H1 (cell line): ENCODE results near the gene AHCY. TPM values are rescaled to one million over a fixed set of nuclear protein-coding genes. Genes with fewer than 3 reads are reported as not detected.

Experiments
- CTCF ChIA-PET: fragments of 300-600 bp; sonication (Branson Sonifier 250); formaldehyde crosslinking; loops from one replicate; lab custom pipeline; 2021; ENCODE audit not compliant: partially characterized antibody; lab: Charles Lee
- POLR2A ChIA-PET: fragments of 300-600 bp; sonication (Branson Sonifier 250); formaldehyde crosslinking; loops from one replicate; lab custom pipeline; 2021; ENCODE audit warnings: inconsistent platforms; ENCODE audit not compliant: partially characterized antibody; lab: Charles Lee
- DNase-seq, 2 experiments: peaks; one replicate each; pipeline versions ENCODE4 v3.0.0 to v3.0.0-alpha.2; 2010 to 2022; ENCODE audit warnings: low spot score in 2 of 2, low read depth in 1 of 2, mixed read lengths in 1 of 2
- FAIRE-seq: peaks from 2 replicates; lab custom pipeline; 2011; peaks lifted over from hg19 to GRCh38; lab: Jason Lieb, UNC
- H2AFZ ChIP-seq: 2 replicates; pipeline ENCODE4 v1.8.1; 2012; ENCODE audit warnings: low read length, inconsistent platforms
- H2AK5ac ChIP-seq: 2 replicates; pipeline ENCODE4 v1.6.1; 2013; ENCODE audit warnings: low read depth, low read length
- H2BK120ac ChIP-seq: replicated peaks from 2 replicates; pipeline ENCODE3; 2013; ENCODE audit warnings: low read depth, low read length, inconsistent platforms
- H2BK12ac ChIP-seq: 2 replicates; pipeline ENCODE4 v1.6.1; 2013; ENCODE audit warnings: low read depth, low read length
- H2BK15ac ChIP-seq: 2 replicates; pipeline ENCODE4 v1.6.1; 2013; ENCODE audit warnings: low read length
- H2BK20ac ChIP-seq: 2 replicates; pipeline ENCODE4 v1.6.1; 2013; ENCODE audit warnings: low read length
- H2BK5ac ChIP-seq: 2 replicates; pipeline ENCODE4 v1.6.1; 2013; ENCODE audit warnings: low read depth, low read length
- H3K14ac ChIP-seq: 2 replicates; pipeline ENCODE4 v1.6.1; 2013; ENCODE audit warnings: inconsistent platforms; ENCODE audit not compliant: insufficient read length
- H3K18ac ChIP-seq: 2 replicates; pipeline ENCODE4 v1.6.1; 2013; ENCODE audit warnings: low read length; ENCODE audit errors: extremely low read depth
- H3K23ac ChIP-seq: 2 replicates; pipeline ENCODE4 v1.6.1; 2013; ENCODE audit warnings: inconsistent platforms; ENCODE audit not compliant: insufficient read length
- H3K23me2 ChIP-seq: 2 replicates; pipeline ENCODE4 v1.6.1; 2013; ENCODE audit warnings: low read depth, low read length
- H3K27ac ChIP-seq: 2 replicates; pipeline ENCODE4 v1.6.1; 2011; ENCODE audit warnings: low read depth, low read length, inconsistent platforms
- H3K27me3 ChIP-seq, 4 experiments: replicated peaks in 1 of 4; 1 replicate in 1 of 4; 2 replicates in 3 of 4; pipeline versions ENCODE4 v1.6.1 to v1.8.1; 2011 to 2013; ENCODE audit warnings: low read length in 3 of 4, mild to moderate bottlenecking in 3 of 4, inconsistent platforms in 2 of 4, mixed read lengths in 2 of 4, moderate library complexity in 1 of 4; ENCODE audit not compliant: control insufficient read depth in 3 of 4, insufficient read depth in 3 of 4; ENCODE audit errors: extremely low read depth in 1 of 4
- H3K36me3 ChIP-seq, 4 experiments: 2 replicates each; pipeline versions ENCODE4 v1.6.1 to v1.8.1; 2011 to 2013; ENCODE audit warnings: mild to moderate bottlenecking in 4 of 4, low read length in 3 of 4, moderate library complexity in 2 of 4, control low read depth in 1 of 4, inconsistent platforms in 1 of 4; ENCODE audit not compliant: insufficient read depth in 4 of 4, control insufficient read depth in 2 of 4
- H3K4ac ChIP-seq: replicated peaks from 2 replicates; pipeline ENCODE3; 2013; ENCODE audit warnings: low read length, low read depth, mixed read lengths, inconsistent platforms; ENCODE audit not compliant: insufficient read length
- H3K4me1 ChIP-seq, 4 experiments: replicated peaks in 1 of 4; 1 replicate in 1 of 4; 2 replicates in 3 of 4; pipeline versions ENCODE4 v1.6.1 to v1.8.1; 2011 to 2013; ENCODE audit warnings: low read length in 3 of 4, inconsistent platforms in 2 of 4, mixed read lengths in 1 of 4; ENCODE audit not compliant: insufficient read depth in 4 of 4, control insufficient read depth in 3 of 4
- H3K4me2 ChIP-seq, 2 experiments: 2 replicates each; pipeline versions ENCODE4 v1.6.1 to v1.8.1; 2011 to 2013; ENCODE audit warnings: low read depth in 2 of 2, low read length in 2 of 2, control low read depth in 1 of 2, inconsistent platforms in 1 of 2, mild to moderate bottlenecking in 1 of 2; ENCODE audit not compliant: insufficient read depth in 1 of 2
- H3K4me3 ChIP-seq, 4 experiments: fragments of 200-600, 300-600 bp in 1 of 4; sonication (generic), shearing (Covaris generic), sonication (Bioruptor Twin) in 1 of 4; 2 replicates each; pipeline versions ENCODE4 v1.5.1 to v1.8.1; 2011 to 2016; ENCODE audit warnings: low read length in 4 of 4, low read depth in 3 of 4, control low read depth in 2 of 4, inconsistent platforms in 2 of 4, mild to moderate bottlenecking in 2 of 4, mixed read lengths in 1 of 4, moderate library complexity in 1 of 4; ENCODE audit not compliant: insufficient read depth in 2 of 4; ENCODE audit errors: extremely low read depth in 1 of 4
- H3K56ac ChIP-seq: replicated peaks from 2 replicates; pipeline ENCODE3; 2013; ENCODE audit warnings: low read depth, mild to moderate bottlenecking, mixed read lengths, low read length, inconsistent platforms; ENCODE audit not compliant: insufficient read length
- H3K79me1 ChIP-seq: 2 replicates; pipeline ENCODE4 v1.6.1; 2013; ENCODE audit warnings: low read depth, low read length, control low read depth
- H3K79me2 ChIP-seq, 2 experiments: 2 replicates each; pipeline versions ENCODE4 v1.6.1 to v1.8.1; 2012 to 2013; ENCODE audit warnings: low read length in 2 of 2, mild to moderate bottlenecking in 2 of 2, inconsistent platforms in 1 of 2; ENCODE audit not compliant: insufficient read depth in 2 of 2, control insufficient read depth in 1 of 2
- H3K9ac ChIP-seq, 4 experiments: replicated peaks in 1 of 4; 1 replicate in 1 of 4; 2 replicates in 3 of 4; pipeline versions ENCODE4 v1.6.1 to v1.8.1; 2011 to 2013; ENCODE audit warnings: low read depth in 3 of 4, low read length in 3 of 4, control low read depth in 2 of 4, mild to moderate bottlenecking in 2 of 4, moderate library complexity in 2 of 4, inconsistent platforms in 1 of 4; ENCODE audit errors: extremely low read depth in 1 of 4
- H3K9me3 ChIP-seq, 2 experiments: 2 replicates each; pipeline versions ENCODE4 v1.6.1 to v1.8.1; 2012 to 2013; ENCODE audit warnings: mild to moderate bottlenecking in 2 of 2, moderate library complexity in 2 of 2, control low read depth in 1 of 2, inconsistent platforms in 1 of 2, low read depth in 1 of 2, low read length in 1 of 2, mixed read lengths in 1 of 2; ENCODE audit not compliant: insufficient read depth in 2 of 2
- H4K20me1 ChIP-seq, 2 experiments: replicated peaks in 1 of 2; 2 replicates each; pipeline versions ENCODE3 to v1.8.1; 2011 to 2013; ENCODE audit warnings: inconsistent platforms in 2 of 2, low read length in 2 of 2, mild to moderate bottlenecking in 1 of 2; ENCODE audit not compliant: insufficient read depth in 2 of 2, control insufficient read depth in 1 of 2
- H4K5ac ChIP-seq: 2 replicates; pipeline ENCODE4 v1.6.1; 2013; ENCODE audit warnings: low read length, low read depth, mixed read lengths, inconsistent platforms; ENCODE audit not compliant: insufficient read length
- H4K8ac ChIP-seq: 2 replicates; pipeline ENCODE4 v1.8.0; 2013; ENCODE audit warnings: mild to moderate bottlenecking, moderate library complexity, low read length, inconsistent platforms; ENCODE audit not compliant: insufficient read depth; ENCODE audit errors: extremely low read depth
- H4K91ac ChIP-seq: replicated peaks from 2 replicates; pipeline ENCODE3; 2013; ENCODE audit warnings: low read length, mixed read lengths, inconsistent platforms; ENCODE audit not compliant: insufficient read length
- BCL11A ChIP-seq, 2 experiments: IDR thresholded peaks; one replicate each; pipeline ENCODE4 v1.6.1; 2011; ENCODE audit warnings: low read depth in 2 of 2, low read length in 2 of 2, mild to moderate bottlenecking in 2 of 2
- CHD2 ChIP-seq: IDR thresholded peaks from 2 replicates; pipeline ENCODE4 v1.6.1; 2012; ENCODE audit warnings: low read length, improper control_type of control experiment
- EGR1 ChIP-seq: IDR thresholded peaks from 2 replicates; pipeline ENCODE4 v1.6.1; 2011; ENCODE audit warnings: low read depth, low read length, borderline replicate concordance
- FOSL1 ChIP-seq: IDR thresholded peaks from 2 replicates; pipeline ENCODE4 v1.6.1; 2011; ENCODE audit warnings: mild to moderate bottlenecking, low read depth, low read length, moderate library complexity; ENCODE audit not compliant: insufficient read depth
- KDM1A ChIP-seq: fragments of 200-600, 300-600 bp; sonication (generic); IDR thresholded peaks from 2 replicates; pipeline ENCODE4 v1.7.1; 2016; ENCODE audit warnings: mild to moderate bottlenecking, low read length, borderline replicate concordance
- KDM5A ChIP-seq: fragments of 200-600 bp; IDR thresholded peaks from 2 replicates; pipeline ENCODE4 v1.7.1; 2012; ENCODE audit warnings: mild to moderate bottlenecking, low read length, inconsistent platforms, mixed read lengths
- POLR2A ChIP-seq, 2 experiments: IDR thresholded peaks; 1 replicate in 1 of 2; 2 replicates in 1 of 2; pipeline ENCODE4 v1.6.1; 2011; ENCODE audit warnings: low read depth in 2 of 2, low read length in 2 of 2, mild to moderate bottlenecking in 2 of 2; ENCODE audit errors: control extremely low read depth in 1 of 2
- POLR2AphosphoS5 ChIP-seq: IDR thresholded peaks from 2 replicates; pipeline ENCODE4 v1.6.1; 2011; ENCODE audit warnings: low read depth, low read length
- RAD21 ChIP-seq, 2 experiments: IDR thresholded peaks in 1 of 2; conservative IDR thresholded peaks in 1 of 2; 2 replicates each; pipeline ENCODE4 v1.6.1; 2011; ENCODE audit warnings: low read depth in 2 of 2, low read length in 2 of 2, improper control_type of control experiment in 1 of 2, inconsistent platforms in 1 of 2, mild to moderate bottlenecking in 1 of 2, moderate library complexity in 1 of 2
- RBBP5 ChIP-seq: IDR thresholded peaks from 2 replicates; pipeline ENCODE4 v1.7.1; 2012; ENCODE audit warnings: low read depth, mild to moderate bottlenecking, inconsistent platforms, low read length, moderate library complexity, borderline replicate concordance
- RFX5 ChIP-seq: IDR thresholded peaks from 2 replicates; pipeline ENCODE4 v1.6.1; 2011; ENCODE audit warnings: low read depth, low read length, improper control_type of control experiment, borderline replicate concordance
- TAF7 ChIP-seq: optimal IDR thresholded peaks from 2 replicates; pipeline ENCODE3; 2011; ENCODE audit warnings: low read depth, mild to moderate bottlenecking, inconsistent platforms, low read length, moderate library complexity, borderline replicate concordance
- ZNF274 ChIP-seq: IDR thresholded peaks from 2 replicates; pipeline ENCODE4 v1.7.0; 2012; ENCODE audit warnings: low read length, borderline replicate concordance; ENCODE audit errors: extremely low read depth
- WGBS, 2 experiments: shearing (Covaris generic) in 1 of 2; methylation state at CpG; one replicate each; pipeline versions ENCODE4 v1.1.6 to v1.1.7; 2013 to 2015; ENCODE audit warnings: low lambda C conversion rate in 2 of 2, mixed read lengths in 2 of 2, inconsistent platforms in 1 of 2, low coverage in 1 of 2, missing lambda C conversion rate in 1 of 2; ENCODE audit not compliant: insufficient replicate concordance in 2 of 2, insufficient coverage in 1 of 2, insufficient read length in 1 of 2; ENCODE audit errors: extremely low coverage in 1 of 2, missing lambda C conversion rate in 1 of 2; 5-methylcytosine and 5-hydroxymethylcytosine counted together
- polyA plus RNA-seq, 7 experiments: library from polyadenylated mRNA; depleted of rRNA in 3 of 7; stranded (reverse) in 5 of 7; unstranded in 2 of 7; fragments of >200 nt in 5 of 7; fragments of 200-250 nt in 2 of 7; gene quantifications; 1 replicate in 5 of 7; 2 replicates in 1 of 7; 4 replicates in 1 of 7; pipeline versions ENCODE4 v1.2.1 to v1.2.3, GENCODE V29; 2011 to 2013; ENCODE audit warnings: missing spikeins in 2 of 7, mixed read lengths in 2 of 7
- total RNA-seq: library from RNA; stranded (reverse); fragmentation: NEBNext Ultra II Directional; extraction: Animal tissue kit (Norgen Biotek cat#: 25700); gene quantifications from 2 replicates; pipeline ENCODE4 v1.2.1, GENCODE V29; 2021

AHCY gene
- total and polyA plus RNA-seq, 2 of the 8 experiments (the other 6 are each of a cell fraction or from before 2014, with no cell fraction given): 404 to 638 TPM

DNA sequence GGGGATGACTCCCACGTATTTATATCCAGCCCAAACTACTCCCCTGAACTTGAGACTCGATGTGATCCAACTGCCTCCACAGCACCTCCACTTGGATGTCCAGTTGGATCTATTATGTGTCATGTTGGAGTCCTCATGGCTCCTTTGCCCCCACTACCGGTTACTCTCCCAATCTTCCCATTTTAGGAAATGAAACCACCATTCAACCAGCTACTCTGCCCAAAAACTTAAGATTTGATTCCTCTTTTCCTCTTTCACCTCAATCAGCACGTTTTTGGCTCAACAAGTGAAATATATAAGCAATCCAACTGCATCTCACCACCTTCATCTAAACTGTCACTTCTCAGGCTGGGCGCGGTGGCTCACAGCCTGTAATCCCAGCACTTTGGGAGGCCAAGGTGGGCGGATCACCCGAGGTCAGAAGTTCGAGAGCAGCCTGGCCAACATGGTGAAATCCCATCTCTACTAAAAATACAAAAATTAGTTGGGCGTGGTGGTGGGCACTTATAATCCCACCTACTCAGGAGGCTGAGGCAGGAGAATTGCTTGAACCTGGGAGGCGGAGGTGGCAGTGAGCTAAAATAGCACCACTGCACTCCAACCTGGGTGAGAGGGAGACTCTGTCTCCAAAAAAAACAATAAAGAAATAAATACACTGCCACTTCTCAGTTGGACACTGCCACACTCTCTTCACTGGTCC is 3.4 kb downstream of the AHCY start:
- ChIA-PET POLR2A (interaction anchor here (0.9 to 1.8 kb wide), 3 partner anchors 10 to 223 kb away, joined by 3 to 5 read pairs (median 4); partner anchors contain the start of gene DYNLRB1), CTCF (interaction anchor here (0.9 to 3.0 kb wide), 11 partner anchors 9 to 223 kb away, joined by 3 to 19 read pairs (median 3); no protein-coding TSS in a partner anchor)
- H3K14ac ChIP-seq: no peak overlapping the region
- H2BK5ac ChIP-seq: no peak overlapping the region
- H2BK120ac ChIP-seq: no peak overlapping the region
- no peak overlapping the region for H4K91ac ChIP-seq
- no peak for FAIRE-seq
- no peak overlapping the region for H4K8ac ChIP-seq
- WGBS, 2 experiments: 87% methylated on average over 11 of the region's 11 CpGs; no CpG with 5 or more reads in 1 of the 2 experiments
- H3K56ac ChIP-seq: no peak overlapping the region
- H2BK15ac ChIP-seq: no peak overlapping the region
- no peak overlapping the region for H3K18ac ChIP-seq
- H3K79me2 ChIP-seq: peaks cover 31 to 76% of the 10 kb centered on the region in 2 experiments
- peaks cover 30 to 43% of the 10 kb centered on the region in 2 experiments for H4K20me1 ChIP-seq
- H4K5ac ChIP-seq: no peak overlapping the region
- peaks cover 6 to 9% (median 8%) of the 10 kb centered on the region in 4 experiments; a peak in 7 of 8 replicates for H3K36me3 ChIP-seq
- H3K4me3 ChIP-seq: no peak overlapping the region
- H3K4me2 ChIP-seq: peak overlapping the region in 1 of 2 experiments; percentile 94; a peak in 1 of 4 replicates
- H3K27ac ChIP-seq: no peak overlapping the region
- H3K4me1 ChIP-seq: peaks cover 3 to 9% (median 7%) of the 10 kb centered on the region in 4 experiments; a peak in 6 of 7 replicates
- no peaks in the 10 kb centered on the region for H3K27me3 ChIP-seq
- H2AK5ac ChIP-seq: no peak overlapping the region
- no peak overlapping the region for H3K9ac ChIP-seq
- no peak overlapping the region for H2BK12ac ChIP-seq
- peaks cover 18% of the 10 kb centered on the region for H3K79me1 ChIP-seq
- no peak overlapping the region for H2BK20ac ChIP-seq
- H3K23ac ChIP-seq: no peak overlapping the region
- no peak overlapping the region for H2AFZ ChIP-seq
- no peak overlapping the region for H3K4ac ChIP-seq
- H3K9me3 ChIP-seq: no peaks in the 10 kb centered on the region
- no peak for TF ChIP-seq ZNF274
- TF ChIP-seq CHD2: no peak
- TF ChIP-seq TAF7: no peak
- no peak for TF ChIP-seq KDM5A
- no peak for TF ChIP-seq EGR1
- no peak for TF ChIP-seq POLR2AphosphoS5
- no peak for TF ChIP-seq KDM1A
- no peak for TF ChIP-seq RAD21 (IDR thresholded peaks at IDR 0.05 in 1 of 2, conservative IDR thresholded peaks at IDR 0.05 in 1 of 2; ENCODE audit: low read depth in 2 of 2, low read length in 2 of 2)
- no peak for TF ChIP-seq RBBP5
- no peak for TF ChIP-seq RFX5
- no peak for TF ChIP-seq POLR2A (IDR thresholded peaks at IDR 0.05; ENCODE audit: control extremely low read depth in 1 of 2, low read depth in 2 of 2, low read length in 2 of 2)
- no peak for TF ChIP-seq BCL11A (IDR thresholded peaks at IDR 0.05; ENCODE audit: low read depth in 2 of 2, low read length in 2 of 2)
- TF ChIP-seq FOSL1: no peak
- peaks cover 4% of the 10 kb centered on the region; the same call in 1 of the 2 replicates for H3K23me2 ChIP-seq
- no peak for DNase-seq
